Stimulated activated naive CD4-positive, alpha-beta T cell (primary cell): Measurements from ENCODE around the gene RTN3.
"Not testable (repeated sequence)": the region's sequence is repeated elsewhere in the genome, so short reads cannot be mapped to it uniquely, and the experiment has no call there.

ENCODE experiments used
- DNase-seq, 6 experiments: peaks; one replicate each; lab custom pipeline; 2025; lab: John Stamatoyannopoulos, UW

The RTN3 gene

GRCh38 chr11:63768237-63769041 is 87.1 kb downstream of the RTN3 start, which contains the start of gene ZFTA:
TSS of gene ZFTA (minus strand) at chr11:63768775. CDS start at chr11:63768622, 153 bp downstream.
- DNase-seq: peak in 5 of 6 experiments; percentile 32 to 68 (median 55)

DNA sequence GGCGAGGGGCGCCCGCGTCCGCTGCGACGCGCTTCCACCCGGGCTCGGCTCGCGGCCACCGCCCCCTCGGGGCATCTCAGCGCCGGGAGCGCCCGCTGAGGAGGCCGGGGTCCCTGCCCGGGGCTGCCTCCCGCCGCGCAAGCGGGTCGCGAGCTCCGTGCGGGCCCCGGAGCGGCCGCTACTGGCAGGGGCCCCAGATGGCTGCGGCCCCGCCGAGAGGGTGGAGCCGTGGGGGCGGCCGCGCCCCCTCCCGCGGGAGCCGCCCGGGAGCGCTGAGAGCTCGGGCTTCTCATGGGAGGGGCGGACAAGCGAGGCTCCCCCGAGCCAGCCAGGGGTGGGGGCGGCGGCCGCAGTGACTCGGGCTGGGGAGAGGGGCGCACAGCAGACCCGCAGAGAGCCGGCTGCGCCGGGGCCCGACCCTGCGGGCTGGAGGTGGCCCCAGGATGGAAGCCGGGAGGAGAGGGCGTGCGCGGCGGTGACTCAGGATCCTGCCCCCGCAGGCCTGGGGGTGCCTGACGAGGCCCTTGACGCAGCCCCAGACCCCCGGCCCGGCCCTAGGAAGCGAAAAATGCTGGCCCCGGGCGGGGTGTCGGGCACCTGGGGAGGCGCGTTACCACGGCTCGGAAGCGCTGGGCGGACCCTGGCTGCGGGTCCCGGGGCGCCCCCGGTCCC is 87.9 kb downstream of the RTN3 start:
- peak in 4 of 6 experiments; percentile 25 to 45 (median 30) for DNase-seq

GRCh38 chr11:63769714-63770455 is 88.6 kb downstream of the RTN3 start:
- no peak for DNase-seq

- no peak for DNase-seq
Measured at GRCh38 chr11:63770763-63771162, 89.5 kb downstream of the RTN3 start.

GRCh38 chr11:63771741-63772318 is 90.5 kb downstream of the RTN3 start:
- DNase-seq: not testable (repeated sequence)

DNA sequence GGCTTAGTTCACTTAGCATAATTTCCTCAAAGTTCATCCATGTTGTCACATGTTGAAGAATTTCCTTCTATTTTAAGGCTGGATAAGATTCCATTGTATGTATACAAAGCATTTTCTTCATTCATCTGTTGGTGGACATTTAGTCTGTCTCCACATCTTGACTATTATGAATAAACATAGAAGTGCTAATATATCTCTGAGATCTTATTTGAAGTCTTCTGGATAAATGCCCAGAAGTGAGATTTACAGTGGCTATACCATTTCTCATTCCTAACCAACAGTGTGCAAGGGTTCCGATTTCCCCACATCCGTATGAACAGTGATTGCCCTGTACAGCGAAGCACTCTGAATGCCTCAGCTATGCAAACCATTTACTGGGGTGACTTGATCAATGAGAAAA is 93.9 kb downstream of the RTN3 start:
- no peak for DNase-seq

DNA sequence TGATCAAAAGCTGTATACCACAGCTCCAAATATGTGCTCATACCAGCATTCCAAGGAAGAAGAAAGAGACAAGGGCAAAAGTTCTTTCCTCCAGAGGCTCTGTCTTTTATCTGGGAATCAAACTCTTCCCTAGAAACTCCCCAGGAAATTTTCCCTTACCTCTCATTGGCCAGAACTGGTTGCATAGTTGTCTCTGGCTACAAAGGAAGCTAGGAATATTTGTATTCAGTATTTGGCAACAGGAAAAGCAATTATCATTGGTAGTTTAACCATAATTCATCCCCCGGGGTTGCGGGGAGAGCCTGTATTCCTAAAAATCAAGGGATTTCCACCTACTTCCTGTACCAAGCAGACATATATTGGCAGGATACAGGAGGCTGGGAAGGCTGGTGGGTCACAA is 97.7 kb downstream of the RTN3 start:
- no peak for DNase-seq

DNA sequence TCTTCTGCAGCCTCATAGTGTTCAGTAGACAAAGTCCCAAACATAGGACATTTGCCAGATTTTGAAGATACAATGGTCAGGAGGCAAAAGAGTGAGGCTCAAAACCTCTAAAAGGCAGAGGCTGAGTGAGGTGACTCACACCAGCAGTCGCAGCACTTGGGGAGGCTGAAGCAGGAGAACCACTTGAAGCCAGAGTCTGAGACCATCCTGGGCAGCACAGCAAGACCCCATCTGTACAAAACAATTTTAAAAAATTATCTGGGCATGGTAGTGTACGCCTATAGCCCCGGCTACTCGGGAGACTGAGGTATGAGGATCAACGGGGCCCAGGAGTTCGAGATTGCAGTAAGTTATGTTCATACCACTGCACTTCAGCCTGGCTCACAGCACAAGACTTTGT is 101.4 kb downstream of the RTN3 start:
- no peak for DNase-seq

DNA sequence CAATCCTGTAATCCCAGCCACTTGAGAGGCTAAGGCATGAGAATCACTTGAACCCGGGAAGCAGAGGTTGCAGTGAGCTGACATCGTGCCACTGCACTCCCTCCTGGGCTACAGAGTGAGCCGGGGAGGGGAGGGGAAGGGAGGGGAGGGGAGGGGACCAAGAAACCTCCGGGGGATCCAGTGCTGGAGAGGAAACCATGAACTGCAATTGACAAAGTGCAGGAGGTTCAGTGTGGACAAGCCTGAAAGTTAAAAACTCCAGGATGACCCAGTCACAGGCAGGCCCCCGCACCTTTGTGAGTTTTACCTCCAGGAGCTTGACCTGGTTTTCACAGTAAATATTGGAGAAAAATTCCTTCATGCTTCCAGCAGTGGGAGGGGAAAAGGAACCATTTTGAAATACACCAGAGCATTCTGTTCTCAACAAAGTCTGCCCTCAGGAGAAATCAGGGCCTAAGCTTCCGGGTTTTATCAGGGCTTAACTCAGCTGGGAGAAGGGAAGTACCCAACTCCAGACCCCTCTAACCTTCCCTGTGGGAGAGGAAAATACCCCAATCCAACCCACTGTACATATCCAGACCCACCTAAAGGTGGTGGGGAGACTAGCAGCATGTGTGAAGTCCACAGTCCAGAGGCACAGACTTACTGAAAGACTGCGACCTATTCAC is 102.8 kb downstream of the RTN3 start:
- DNase-seq: no peak

DNA sequence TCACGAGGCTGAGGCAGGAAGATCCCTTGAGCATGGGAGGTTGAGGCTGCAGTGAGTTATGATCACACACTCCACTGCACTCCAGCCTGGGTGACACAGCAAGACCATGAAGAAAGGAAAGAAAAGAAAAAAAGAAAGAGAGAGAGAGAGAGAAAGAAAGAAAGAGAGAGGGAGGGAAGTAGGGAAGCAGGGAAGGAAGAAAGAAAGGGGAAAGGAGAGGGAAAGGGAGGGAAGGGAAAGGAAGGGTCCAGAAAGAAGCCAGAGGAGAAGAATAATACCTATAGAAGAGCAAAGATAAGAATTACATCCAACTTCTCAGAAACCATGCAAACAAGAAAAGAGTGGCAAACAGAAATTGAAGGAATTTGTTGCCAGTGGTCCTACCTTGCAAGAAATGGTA is 104.5 kb downstream of the RTN3 start:
- no peak for DNase-seq

GRCh38 chr11:63791495-63792167 is 110.3 kb downstream of the RTN3 start:
- DNase-seq: no peak

DNA sequence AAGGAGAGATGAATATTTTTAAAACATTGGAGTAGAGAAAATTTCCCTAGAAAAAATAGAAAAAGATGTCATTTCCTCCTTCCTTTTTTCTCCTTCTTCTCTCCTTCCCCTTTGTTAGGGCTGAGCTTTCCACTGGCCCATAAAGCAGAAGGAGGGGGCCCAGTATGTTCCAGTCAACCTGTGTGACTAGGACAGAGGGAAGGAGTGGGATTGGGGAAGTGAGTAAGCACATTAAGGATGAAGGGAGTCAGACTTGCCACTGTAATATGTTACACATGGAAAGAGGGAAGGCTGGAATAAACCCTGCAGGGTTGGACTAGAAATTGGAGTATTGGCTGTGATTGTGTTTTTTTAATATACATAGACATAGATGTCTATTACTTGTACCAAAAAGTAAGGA is 111.9 kb downstream of the RTN3 start:
- DNase-seq: no peak

GRCh38 chr11:63795066-63795465 is 113.8 kb downstream of the RTN3 start:
- no peak for DNase-seq

DNA sequence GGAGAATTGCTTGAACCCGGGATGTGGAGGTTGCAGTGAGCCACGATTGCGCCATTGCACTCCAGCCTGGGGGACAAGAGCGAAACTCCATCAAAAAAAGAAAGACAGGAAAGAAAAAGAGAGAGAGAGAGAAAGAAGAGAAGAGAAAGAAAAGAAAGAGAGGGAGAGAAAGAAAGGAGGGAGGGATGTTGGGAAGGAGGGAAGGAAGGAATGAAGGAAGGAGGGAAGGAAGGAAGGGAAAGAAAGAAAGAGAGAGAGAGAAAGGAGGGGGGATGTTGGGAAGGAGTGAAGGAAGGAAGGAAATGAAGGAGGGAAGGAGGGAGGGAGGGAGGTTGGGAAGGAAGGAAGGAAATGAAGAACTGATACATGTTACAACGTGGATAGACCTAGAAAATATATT is 119.6 kb downstream of the RTN3 start:
- DNase-seq: no peak

DNA sequence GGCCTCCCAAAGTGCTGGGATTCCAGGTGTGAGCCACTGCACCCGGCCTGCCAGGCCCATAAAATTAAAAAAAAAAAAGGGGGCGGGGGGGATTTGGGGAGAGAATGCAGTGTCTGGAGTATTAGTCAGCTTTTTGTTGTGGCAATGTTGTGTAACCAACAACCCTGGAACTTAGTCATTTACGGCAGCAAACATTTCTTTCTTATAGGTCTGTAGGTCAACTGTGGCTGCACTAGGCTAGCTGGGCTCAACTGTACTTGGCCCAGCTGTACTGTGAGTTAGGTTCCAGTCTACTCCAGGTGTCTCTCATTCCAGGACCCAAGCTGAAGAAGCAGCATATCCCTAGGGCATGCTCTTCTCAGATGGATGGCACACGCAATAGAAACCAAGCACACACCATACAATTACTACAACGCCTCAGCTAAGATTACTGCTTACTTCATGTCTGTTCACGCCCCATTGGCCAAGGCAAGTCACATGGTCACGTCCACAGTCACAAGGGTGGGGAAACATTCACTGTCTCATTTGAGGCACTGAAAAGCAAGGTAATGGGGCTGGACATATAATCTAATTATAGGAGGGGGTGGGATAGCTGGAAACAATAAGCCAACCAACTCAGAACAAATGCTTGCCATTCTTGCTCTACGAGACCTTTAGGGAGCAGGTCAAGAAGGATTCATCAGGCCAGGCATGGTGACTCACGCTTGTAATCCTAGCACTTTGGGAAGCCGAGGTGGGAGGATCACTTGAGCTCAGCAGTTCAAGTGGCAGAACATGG is 121.5 kb downstream of the RTN3 start:
- DNase-seq: no peak

DNA sequence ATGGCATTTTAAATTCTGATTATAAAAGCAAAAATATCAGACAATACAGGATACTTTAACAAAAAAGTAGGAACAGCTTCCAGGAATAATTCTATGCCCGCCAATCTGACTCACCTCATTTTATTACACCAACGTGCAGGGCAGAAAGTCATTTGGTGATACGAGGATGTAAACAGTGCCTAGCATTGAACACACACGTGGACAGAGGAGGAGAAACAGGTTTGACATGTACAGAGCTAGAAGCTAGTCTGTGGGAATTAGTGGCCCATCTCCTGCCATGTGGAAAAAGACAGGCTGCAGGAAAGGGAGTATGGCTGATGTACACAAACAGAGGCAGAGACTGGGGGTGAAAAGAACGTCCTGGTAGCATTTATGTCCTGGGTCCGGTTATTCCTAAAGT is 123.0 kb downstream of the RTN3 start:
- no peak for DNase-seq

DNA sequence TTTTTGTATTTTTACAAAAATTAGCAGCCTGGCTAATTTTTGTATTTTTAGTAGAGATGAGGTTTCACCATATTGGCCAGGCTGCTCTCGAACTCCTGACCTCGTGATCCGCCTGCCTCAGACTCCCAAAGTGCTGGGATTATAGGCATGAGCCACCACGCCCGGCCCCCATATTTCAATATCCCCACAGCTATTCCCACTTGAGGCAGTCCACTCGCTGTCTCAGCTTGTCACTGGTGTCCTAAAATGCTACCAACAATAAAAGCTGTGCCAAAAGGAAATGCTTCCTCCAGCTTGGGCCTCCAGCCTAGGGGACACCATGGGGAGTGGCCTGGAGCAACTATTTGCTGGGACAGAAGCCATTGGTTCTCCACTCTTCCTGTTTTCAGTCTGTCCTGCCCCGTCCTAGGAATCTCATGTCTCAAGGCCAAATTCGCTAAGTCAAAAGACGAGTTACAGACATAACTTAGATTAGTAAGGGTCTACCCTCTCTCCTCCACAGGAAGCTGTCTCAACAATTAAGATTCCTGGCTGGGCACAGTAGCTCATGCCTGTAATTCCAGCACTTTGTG is 124.6 kb downstream of the RTN3 start:
- DNase-seq: no peak
